Measurements from ENCODE around the gene SLC35E4. TPM values are rescaled to one million over a fixed set of nuclear protein-coding genes. Genes with fewer than 3 reads are reported as not detected.

Gene SLC35E4
- total RNA-seq, result 10.0 and 13.9 TPM in 2 replicates

GRCh38 chr22:30635273-30636225 is at the start of gene SLC35E4:
Gene SLC35E4, plus strand, starts transcription at chr22:30635781. Its CDS starts 670 bp downstream, at chr22:30636451.

GRCh38 chr22:30591588-30592359 is 43.8 kb upstream of the SLC35E4 start, which contains the start of gene PES1:
Gene PES1, minus strand, starts transcription at chr22:30591910. Its CDS starts 77 bp downstream, at chr22:30591833.

GRCh38 chr22:30606455-30607299 is 28.9 kb upstream of the SLC35E4 start, which contains the start of gene TCN2:
Gene TCN2, plus strand, starts transcription at chr22:30607174. Its CDS starts 158 bp downstream, at chr22:30607332.

GRCh38 chr22:30667494-30668385 is 32.2 kb downstream of the SLC35E4 start, which contains the start of gene DUSP18:
Gene DUSP18, minus strand, starts transcription at chr22:30667875. Its CDS starts 3,872 bp downstream, at chr22:30664003.

GRCh38 chr22:30694640-30695350 is 59.2 kb downstream of the SLC35E4 start, which contains the start of gene OSBP2:
Gene OSBP2, plus strand, starts transcription at chr22:30694874. Its CDS starts 36 bp downstream, at chr22:30694910.

Other genes starting within 250 kb of the SLC35E4 start
- 21.8 and 37.4 TPM in 2 replicates for gene RNF215, start 248.4 kb upstream of the SLC35E4 start, total RNA-seq
- 12.7 and 25.3 TPM in 2 replicates for gene SEC14L2, start 238.8 kb upstream of the SLC35E4 start, total RNA-seq
- 4.7 and 8.4 TPM in 2 replicates for gene MTFP1, start 210.0 kb upstream of the SLC35E4 start, total RNA-seq
- gene SEC14L3, start 163.8 kb upstream of the SLC35E4 start, total RNA-seq, result not detected in 2 replicates
- gene SEC14L4, start 130.1 kb upstream of the SLC35E4 start, total RNA-seq, result 0.50 TPM in 1 of 2 replicates, not detected in the other
- under 0.01 and 0.17 TPM in 2 replicates for gene SEC14L6, start 89.0 kb upstream of the SLC35E4 start, total RNA-seq
- 0.15 and 0.17 TPM in 2 replicates for gene GAL3ST1, start 61.1 kb upstream of the SLC35E4 start, total RNA-seq
- 68.9 and 86.8 TPM in 2 replicates for gene PES1, start 43.9 kb upstream of the SLC35E4 start, total RNA-seq
- gene TCN2, start 28.6 kb upstream of the SLC35E4 start, total RNA-seq, result 9.2 and 17.0 TPM in 2 replicates
- 8.0 and 10.9 TPM in 2 replicates for gene DUSP18, start 32.1 kb downstream of the SLC35E4 start, total RNA-seq
- 1.3 and 1.7 TPM in 2 replicates for gene OSBP2, start 59.1 kb downstream of the SLC35E4 start, total RNA-seq